HG02642 (cell line): ENCODE data around the gene EXOC3L2.

Experiments
- ATAC-seq: cut with Tn5 transposase; IDR thresholded peaks from one replicate; pipeline ENCODE4 v1.9.1; 2021; ENCODE audit warnings: mild to moderate bottlenecking; ENCODE audit not compliant: unreplicated experiment, poor library complexity

EXOC3L2 gene

DNA sequence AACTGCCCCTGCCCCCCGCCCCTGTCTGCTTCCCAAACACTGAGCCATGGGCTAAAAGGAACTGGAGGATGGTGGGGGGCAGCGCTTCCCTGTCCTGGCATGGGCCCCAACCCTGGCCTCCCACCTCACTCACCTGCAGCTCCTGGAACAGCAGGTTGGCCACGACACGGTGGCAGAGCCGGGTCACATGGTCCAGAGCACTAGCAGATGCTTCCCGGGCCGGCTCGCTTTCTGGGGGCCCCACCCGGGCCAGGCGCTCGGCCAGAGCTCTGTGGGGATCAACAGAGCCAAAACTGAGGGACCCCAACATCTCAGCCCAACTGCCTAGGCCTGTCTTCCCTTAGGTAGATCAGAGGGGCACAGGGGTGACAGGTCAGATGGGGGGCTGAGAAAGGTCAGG, 20.6 kb downstream of the EXOC3L2 start:
- ATAC-seq, result no peak

- ATAC-seq, result no peak
Measured at GRCh38 chr19:45223879-45224278, 21.3 kb downstream of the EXOC3L2 start.

- no peak for ATAC-seq
Measured at GRCh38 chr19:45222724-45223123, 22.5 kb downstream of the EXOC3L2 start.

DNA sequence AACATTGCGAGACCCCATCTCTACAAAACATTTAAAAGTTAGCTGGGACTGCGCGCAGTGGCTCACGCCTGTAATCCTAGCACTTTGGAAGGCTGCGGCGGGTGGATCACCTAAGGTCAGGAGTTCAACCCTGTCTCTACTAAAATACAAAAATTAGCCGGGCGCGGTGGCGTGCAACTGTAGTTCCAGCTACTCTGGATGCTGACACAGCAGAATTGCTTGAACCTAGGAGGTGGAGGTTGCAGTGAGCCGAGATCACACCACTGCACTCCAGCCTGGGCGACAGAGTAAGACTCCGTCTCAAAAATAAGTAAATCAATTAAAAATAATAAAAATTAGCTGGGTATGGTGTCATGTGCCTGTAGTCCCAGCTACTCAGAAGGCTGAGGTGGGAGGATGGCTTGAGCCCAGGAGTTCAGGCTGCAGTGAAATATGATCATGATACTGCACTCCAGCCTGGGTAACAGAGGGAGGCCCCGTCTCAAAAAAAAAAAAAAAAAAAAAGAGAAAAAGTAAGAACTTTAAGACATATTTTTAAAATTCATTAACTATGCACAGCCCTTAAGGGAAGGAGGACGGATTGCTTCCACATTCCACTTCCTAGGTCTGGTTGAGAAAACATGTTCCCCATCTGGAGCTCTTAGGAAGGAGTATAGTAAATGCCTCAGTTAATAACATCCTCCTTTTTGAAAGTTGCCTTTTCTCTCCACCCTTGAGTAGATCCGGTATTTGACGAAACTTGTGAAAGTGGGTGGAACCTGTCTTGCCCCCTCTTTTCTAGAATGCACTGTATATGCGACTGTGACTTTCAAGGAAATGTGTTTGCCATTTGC, 26.1 kb downstream of the EXOC3L2 start:
- no peak for ATAC-seq

DNA sequence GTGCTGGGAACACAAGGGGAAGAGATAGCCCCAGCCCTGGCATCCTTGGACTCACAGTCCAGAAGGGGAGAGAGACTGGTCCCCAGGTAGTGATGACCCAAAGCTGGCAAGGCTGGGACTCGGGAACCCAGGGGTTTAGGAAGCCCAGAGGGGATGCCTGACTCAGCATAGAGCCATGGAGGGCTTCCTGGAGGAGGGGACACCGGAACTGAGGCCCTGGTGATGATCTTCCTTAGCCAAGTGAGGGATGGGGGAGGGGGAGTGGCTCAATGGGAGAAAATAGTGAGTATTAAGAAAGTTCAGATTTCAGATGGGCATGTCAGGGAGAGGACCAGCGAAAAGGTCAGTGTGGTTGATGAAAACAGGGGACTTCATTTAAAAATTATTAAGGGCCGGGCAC, 26.8 kb downstream of the EXOC3L2 start:
- no peak for ATAC-seq

GRCh38 chr19:45217957-45218334, 27.3 kb downstream of the EXOC3L2 start:
- ATAC-seq, result no peak

- ATAC-seq, result no peak
Measured at GRCh38 chr19:45217193-45217956, 27.8 kb downstream of the EXOC3L2 start.

- ATAC-seq, result no peak
Measured at GRCh38 chr19:45216667-45217066, 28.5 kb downstream of the EXOC3L2 start.

- no peak for ATAC-seq
Measured at GRCh38 chr19:45215391-45216191, 29.6 kb downstream of the EXOC3L2 start.

GRCh38 chr19:45213031-45213430, 32.2 kb downstream of the EXOC3L2 start:
- ATAC-seq, result no peak

DNA sequence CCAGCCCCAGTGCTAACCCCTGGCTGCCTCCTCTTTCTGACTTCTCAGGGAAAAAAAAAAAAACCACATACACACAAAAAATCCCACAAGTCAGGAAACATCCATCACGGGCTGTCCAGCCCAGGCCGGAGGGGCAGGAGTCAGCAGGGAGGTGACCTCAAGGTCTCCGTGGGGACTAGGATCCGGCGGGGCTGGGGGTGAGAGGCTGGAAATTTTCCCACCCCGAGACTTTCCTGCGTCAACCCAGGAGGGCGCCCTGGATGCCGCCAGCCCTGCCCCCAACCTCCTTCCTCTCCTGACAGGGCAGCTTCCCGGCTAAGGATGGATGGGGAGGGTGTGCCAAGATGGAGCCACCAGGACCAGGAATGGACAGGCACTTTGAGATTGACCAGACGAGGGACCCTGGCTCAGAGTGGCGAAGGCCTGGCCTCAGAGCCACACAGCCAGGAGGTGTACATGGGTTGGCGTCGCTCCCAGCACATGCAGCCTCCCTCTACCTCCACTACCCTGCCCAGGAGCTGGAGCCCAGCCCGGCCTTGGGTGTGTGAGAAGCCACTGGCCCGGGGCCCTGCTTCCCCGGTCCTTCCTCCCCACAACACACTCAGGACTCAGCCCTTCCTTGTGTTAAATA, 33.3 kb downstream of the EXOC3L2 start:
- ATAC-seq, result no peak

- no peak for ATAC-seq
Measured at GRCh38 chr19:45206328-45206727, 38.9 kb downstream of the EXOC3L2 start.

- no peak for ATAC-seq
Measured at GRCh38 chr19:45205810-45206209, 39.4 kb downstream of the EXOC3L2 start.

DNA sequence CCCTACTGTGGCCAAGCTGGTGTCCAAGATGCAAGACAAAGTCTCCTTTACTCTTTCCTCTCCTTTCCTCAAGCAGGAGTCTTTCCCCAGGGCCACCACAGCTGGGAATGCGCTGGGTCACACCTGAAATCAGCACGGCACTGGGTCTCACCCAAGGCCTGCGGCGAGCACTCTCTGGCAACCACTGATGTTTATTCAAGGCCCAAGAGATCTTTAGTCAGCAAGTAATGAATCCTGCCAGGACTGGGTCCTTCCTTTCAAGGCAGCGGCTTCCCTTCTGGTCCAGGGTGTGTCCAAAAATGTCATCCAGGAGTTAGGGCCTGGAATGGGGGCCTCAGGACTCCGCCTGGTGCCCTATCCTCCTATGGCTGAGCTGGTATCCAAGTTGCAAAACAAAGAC, 42.6 kb downstream of the EXOC3L2 start:
- no peak for ATAC-seq

GRCh38 chr19:45200568-45200967, 44.6 kb downstream of the EXOC3L2 start:
- no peak for ATAC-seq

GRCh38 chr19:45195764-45196163, 49.4 kb downstream of the EXOC3L2 start:
- ATAC-seq, result no peak

DNA sequence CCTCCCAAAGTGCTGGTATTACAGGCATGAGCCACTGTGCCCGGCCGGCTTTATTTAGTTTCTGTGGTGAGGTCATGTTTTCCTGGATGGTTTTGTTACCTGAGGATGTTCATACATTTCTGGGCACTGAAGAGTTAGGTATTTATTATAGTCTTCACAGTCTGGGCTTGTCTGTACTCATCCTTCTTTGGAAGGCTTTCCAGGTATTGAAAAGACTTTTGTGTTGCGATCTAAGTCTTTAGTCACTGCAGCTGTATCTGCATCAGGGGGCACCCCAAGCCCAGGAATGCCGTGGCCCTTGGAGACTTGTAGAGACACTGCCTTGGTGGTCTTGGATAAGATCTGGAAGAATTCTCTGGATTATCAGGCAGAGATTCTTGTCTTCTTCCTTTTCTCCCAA, 53.8 kb downstream of the EXOC3L2 start:
- ATAC-seq, result no peak

DNA sequence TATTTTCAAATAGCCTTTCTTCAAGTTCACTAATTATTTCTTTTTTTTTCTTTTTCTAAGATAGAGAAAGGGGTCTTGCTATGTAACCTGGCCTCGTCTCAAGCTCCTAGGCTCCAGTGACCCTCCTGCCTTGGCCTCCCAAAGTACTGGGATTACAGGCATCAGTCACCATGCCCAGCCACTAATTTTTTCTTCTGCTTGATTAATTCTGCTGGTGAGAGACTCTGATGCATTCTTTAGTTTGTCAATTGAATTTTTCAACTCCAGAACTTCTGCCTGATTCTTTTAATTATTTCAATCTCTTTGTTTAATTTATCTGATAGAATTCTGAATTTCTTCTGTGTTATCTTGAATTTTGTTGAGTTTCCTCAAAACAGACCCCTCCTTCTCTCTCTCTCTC, 55.2 kb downstream of the EXOC3L2 start:
- ATAC-seq, result no peak

- no peak for ATAC-seq
Measured at GRCh38 chr19:45187421-45188100, 57.6 kb downstream of the EXOC3L2 start.
